Measurements from ENCODE around the gene LRRC45.

- no peak for TF ChIP-seq POLR2AphosphoS5 (IDR thresholded peaks at IDR 0.05; ENCODE audit: low read depth, low read length)
- TF ChIP-seq SIN3A (IDR thresholded peaks at IDR 0.05; ENCODE audit: borderline replicate concordance, insufficient read depth, low read length), result no peak
- TF ChIP-seq, protein P1, sequence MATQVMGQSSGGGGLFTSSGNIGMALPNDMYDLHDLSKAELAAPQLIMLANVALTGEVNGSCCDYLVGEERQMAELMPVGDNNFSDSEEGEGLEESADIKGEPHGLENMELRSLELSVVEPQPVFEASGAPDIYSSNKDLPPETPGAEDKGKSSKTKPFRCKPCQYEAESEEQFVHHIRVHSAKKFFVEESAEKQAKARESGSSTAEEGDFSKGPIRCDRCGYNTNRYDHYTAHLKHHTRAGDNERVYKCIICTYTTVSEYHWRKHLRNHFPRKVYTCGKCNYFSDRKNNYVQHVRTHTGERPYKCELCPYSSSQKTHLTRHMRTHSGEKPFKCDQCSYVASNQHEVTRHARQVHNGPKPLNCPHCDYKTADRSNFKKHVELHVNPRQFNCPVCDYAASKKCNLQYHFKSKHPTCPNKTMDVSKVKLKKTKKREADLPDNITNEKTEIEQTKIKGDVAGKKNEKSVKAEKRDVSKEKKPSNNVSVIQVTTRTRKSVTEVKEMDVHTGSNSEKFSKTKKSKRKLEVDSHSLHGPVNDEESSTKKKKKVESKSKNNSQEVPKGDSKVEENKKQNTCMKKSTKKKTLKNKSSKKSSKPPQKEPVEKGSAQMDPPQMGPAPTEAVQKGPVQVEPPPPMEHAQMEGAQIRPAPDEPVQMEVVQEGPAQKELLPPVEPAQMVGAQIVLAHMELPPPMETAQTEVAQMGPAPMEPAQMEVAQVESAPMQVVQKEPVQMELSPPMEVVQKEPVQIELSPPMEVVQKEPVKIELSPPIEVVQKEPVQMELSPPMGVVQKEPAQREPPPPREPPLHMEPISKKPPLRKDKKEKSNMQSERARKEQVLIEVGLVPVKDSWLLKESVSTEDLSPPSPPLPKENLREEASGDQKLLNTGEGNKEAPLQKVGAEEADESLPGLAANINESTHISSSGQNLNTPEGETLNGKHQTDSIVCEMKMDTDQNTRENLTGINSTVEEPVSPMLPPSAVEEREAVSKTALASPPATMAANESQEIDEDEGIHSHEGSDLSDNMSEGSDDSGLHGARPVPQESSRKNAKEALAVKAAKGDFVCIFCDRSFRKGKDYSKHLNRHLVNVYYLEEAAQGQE (IDR thresholded peaks at IDR 0.05; ENCODE audit: insufficient read depth in 1 of 2, low read depth in 2 of 2, low read length in 2 of 2), result no peak
Observed at GRCh38 chr17:82010575-82011525, 12.3 kb upstream of the LRRC45 start.
